Panc1 (cell line): ENCODE data around the gene HTRA3.

Experiments used
- CTCF ChIP-seq: fragments of 450-650 bp; IDR thresholded peaks from 2 replicates; pipeline ENCODE4 v1.5.1; 2017; ENCODE audit warnings: mild to moderate bottlenecking
- POLR2AphosphoS5 ChIP-seq: IDR thresholded peaks from 2 replicates; pipeline ENCODE4 v1.6.1; 2012; ENCODE audit warnings: mild to moderate bottlenecking, low read depth, low read length, moderate library complexity
- SIN3A ChIP-seq: IDR thresholded peaks from 2 replicates; pipeline ENCODE4 v1.6.1; 2012; ENCODE audit warnings: low read depth, mild to moderate bottlenecking, low read length, moderate library complexity, borderline replicate concordance; ENCODE audit not compliant: insufficient read depth
- TCF7L2 ChIP-seq: IDR thresholded peaks from 2 replicates; pipeline ENCODE4 v1.6.1; 2011; ENCODE audit warnings: mild to moderate bottlenecking, low read depth, low read length, inconsistent platforms
- TF ChIP-seq, protein P1 (sequence below), 2 experiments: IDR thresholded peaks; 2 replicates each; pipeline ENCODE4 v1.6.1; 2011 to 2012; ENCODE audit warnings: low read depth in 2 of 2, control low read depth in 1 of 2, low read length in 1 of 2, mild to moderate bottlenecking in 1 of 2, moderate library complexity in 1 of 2; ENCODE audit not compliant: insufficient read depth in 1 of 2

DNA sequence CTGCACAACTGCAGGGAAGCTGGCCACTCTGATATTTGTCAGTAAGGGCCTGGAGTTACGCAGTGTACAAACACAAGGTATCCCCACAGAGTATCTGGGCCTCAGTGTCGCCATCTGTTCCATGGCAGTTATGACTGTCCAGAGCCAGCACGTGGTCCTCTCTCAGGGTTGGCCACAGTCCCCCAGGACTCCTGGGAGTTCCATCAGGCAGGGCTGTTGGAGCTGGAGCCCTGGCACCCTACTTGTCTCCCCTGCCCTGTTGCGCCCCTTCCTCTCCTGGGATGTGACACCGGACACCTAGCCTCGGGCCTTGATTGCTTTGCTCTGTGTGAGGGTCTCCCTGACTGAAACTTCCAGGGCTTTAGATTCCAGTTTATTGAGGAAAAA is 8.4 kb downstream of the HTRA3 start:
- TF ChIP-seq CTCF (no peak), TCF7L2 (no peak), SIN3A (no peak), POLR2AphosphoS5 (no peak)
- TF ChIP-seq, protein P1, sequence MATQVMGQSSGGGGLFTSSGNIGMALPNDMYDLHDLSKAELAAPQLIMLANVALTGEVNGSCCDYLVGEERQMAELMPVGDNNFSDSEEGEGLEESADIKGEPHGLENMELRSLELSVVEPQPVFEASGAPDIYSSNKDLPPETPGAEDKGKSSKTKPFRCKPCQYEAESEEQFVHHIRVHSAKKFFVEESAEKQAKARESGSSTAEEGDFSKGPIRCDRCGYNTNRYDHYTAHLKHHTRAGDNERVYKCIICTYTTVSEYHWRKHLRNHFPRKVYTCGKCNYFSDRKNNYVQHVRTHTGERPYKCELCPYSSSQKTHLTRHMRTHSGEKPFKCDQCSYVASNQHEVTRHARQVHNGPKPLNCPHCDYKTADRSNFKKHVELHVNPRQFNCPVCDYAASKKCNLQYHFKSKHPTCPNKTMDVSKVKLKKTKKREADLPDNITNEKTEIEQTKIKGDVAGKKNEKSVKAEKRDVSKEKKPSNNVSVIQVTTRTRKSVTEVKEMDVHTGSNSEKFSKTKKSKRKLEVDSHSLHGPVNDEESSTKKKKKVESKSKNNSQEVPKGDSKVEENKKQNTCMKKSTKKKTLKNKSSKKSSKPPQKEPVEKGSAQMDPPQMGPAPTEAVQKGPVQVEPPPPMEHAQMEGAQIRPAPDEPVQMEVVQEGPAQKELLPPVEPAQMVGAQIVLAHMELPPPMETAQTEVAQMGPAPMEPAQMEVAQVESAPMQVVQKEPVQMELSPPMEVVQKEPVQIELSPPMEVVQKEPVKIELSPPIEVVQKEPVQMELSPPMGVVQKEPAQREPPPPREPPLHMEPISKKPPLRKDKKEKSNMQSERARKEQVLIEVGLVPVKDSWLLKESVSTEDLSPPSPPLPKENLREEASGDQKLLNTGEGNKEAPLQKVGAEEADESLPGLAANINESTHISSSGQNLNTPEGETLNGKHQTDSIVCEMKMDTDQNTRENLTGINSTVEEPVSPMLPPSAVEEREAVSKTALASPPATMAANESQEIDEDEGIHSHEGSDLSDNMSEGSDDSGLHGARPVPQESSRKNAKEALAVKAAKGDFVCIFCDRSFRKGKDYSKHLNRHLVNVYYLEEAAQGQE (IDR thresholded peaks at IDR 0.05; ENCODE audit: insufficient read depth in 1 of 2, low read depth in 2 of 2, low read length in 1 of 2), result no peak
